Activated gamma-delta T cell (primary cell): ENCODE measurements around the gene MAGOH.
"Not testable (repeated sequence)": the region's sequence is repeated elsewhere in the genome, so short reads cannot be mapped to it uniquely, and the experiment has no call there.

ENCODE experiments used
- DNase-seq: peaks from one replicate; lab custom pipeline; 2025; lab: John Stamatoyannopoulos, UW

MAGOH gene

GRCh38 chr1:53186533-53186932, 51.8 kb downstream of the MAGOH start:
- no peak for DNase-seq

- DNase-seq = not testable (repeated sequence)
Observed at GRCh38 chr1:53185955-53186297, 52.4 kb downstream of the MAGOH start.

- no peak for DNase-seq
Observed at GRCh38 chr1:53183095-53183990, 55.0 kb downstream of the MAGOH start.

- DNase-seq = no peak
Observed at GRCh38 chr1:53182716-53183094, 55.6 kb downstream of the MAGOH start.

- DNase-seq = no peak
Observed at GRCh38 chr1:53182111-53182593, 56.2 kb downstream of the MAGOH start.

- DNase-seq = no peak
Observed at GRCh38 chr1:53180951-53181350, 57.4 kb downstream of the MAGOH start.

- no peak for DNase-seq
Observed at GRCh38 chr1:53180226-53180625, 58.1 kb downstream of the MAGOH start.
